Trophoblast cell (in vitro differentiated cells and primary cell): ENCODE measurements around the gene NLRP4.

Source experiments
- DNase-seq, 2 donors: peaks; one replicate each; pipeline ENCODE4 v3.0.0-alpha.2; 2016
- H2AFZ ChIP-seq: 2 replicates; pipeline ENCODE4 v1.6.1; 2013; ENCODE audit warnings: low read length, moderate library complexity, mild to moderate bottlenecking; ENCODE audit not compliant: insufficient read depth, poor library complexity
- H2AK5ac ChIP-seq: 2 replicates; pipeline ENCODE4 v1.6.1; 2013; ENCODE audit warnings: mild to moderate bottlenecking, low read length
- H2BK120ac ChIP-seq: 2 replicates; pipeline ENCODE4 v1.6.1; 2013; ENCODE audit warnings: low read length, mild to moderate bottlenecking, moderate library complexity; ENCODE audit not compliant: insufficient read depth, poor library complexity
- H2BK12ac ChIP-seq: 2 replicates; pipeline ENCODE4 v1.6.1; 2013; ENCODE audit warnings: mild to moderate bottlenecking, low read length, moderate library complexity
- H2BK5ac ChIP-seq: 2 replicates; pipeline ENCODE4 v1.6.1; 2013; ENCODE audit warnings: low read length, low read depth, moderate library complexity, mild to moderate bottlenecking; ENCODE audit not compliant: poor library complexity
- H3K14ac ChIP-seq: 2 replicates; pipeline ENCODE4 v1.6.1; 2013; ENCODE audit warnings: mild to moderate bottlenecking, low read length
- H3K18ac ChIP-seq: 2 replicates; pipeline ENCODE4 v1.6.1; 2013; ENCODE audit warnings: mild to moderate bottlenecking, low read length
- H3K23ac ChIP-seq: 2 replicates; pipeline ENCODE4 v1.6.1; 2013; ENCODE audit warnings: low read length
- H3K27ac ChIP-seq: 2 replicates; pipeline ENCODE4 v1.5.1; 2013; ENCODE audit warnings: low read depth, mild to moderate bottlenecking, inconsistent platforms, low read length, moderate library complexity
- H3K27me3 ChIP-seq: 2 replicates; pipeline ENCODE4 v1.6.1; 2013; ENCODE audit warnings: inconsistent platforms, mild to moderate bottlenecking, low read length, moderate library complexity; ENCODE audit not compliant: insufficient read depth
- H3K36me3 ChIP-seq, 2 experiments: 1 replicate in 1 of 2; 2 replicates in 1 of 2; pipeline ENCODE4 v1.6.1; 2013; ENCODE audit warnings: low read length in 2 of 2, mild to moderate bottlenecking in 2 of 2, moderate library complexity in 1 of 2; ENCODE audit not compliant: insufficient read depth in 2 of 2, control insufficient read depth in 1 of 2
- H3K4ac ChIP-seq: 2 replicates; pipeline ENCODE4 v1.6.1; 2013; ENCODE audit warnings: low read depth, mild to moderate bottlenecking, low read length, moderate library complexity
- H3K4me1 ChIP-seq, 2 experiments: 1 replicate in 1 of 2; 2 replicates in 1 of 2; pipeline ENCODE4 v1.6.1; 2013; ENCODE audit warnings: low read length in 2 of 2, mild to moderate bottlenecking in 2 of 2, moderate library complexity in 1 of 2; ENCODE audit not compliant: insufficient read depth in 2 of 2, control insufficient read depth in 1 of 2
- H3K4me2 ChIP-seq: 2 replicates; pipeline ENCODE4 v1.6.1; 2013; ENCODE audit warnings: inconsistent platforms, mild to moderate bottlenecking, low read length, moderate library complexity
- H3K4me3 ChIP-seq: 2 replicates; pipeline ENCODE4 v1.5.1; 2013; ENCODE audit warnings: mild to moderate bottlenecking, low read depth, low read length, inconsistent platforms
- H3K79me1 ChIP-seq: one replicate; pipeline ENCODE4 v1.6.1; 2013; ENCODE audit warnings: low read length
- H3K79me2 ChIP-seq: 2 replicates; pipeline ENCODE4 v1.6.1; 2013; ENCODE audit warnings: low read length, mild to moderate bottlenecking; ENCODE audit not compliant: control insufficient read depth, insufficient read depth, poor library complexity
- H3K9ac ChIP-seq: 2 replicates; pipeline ENCODE4 v1.6.1; 2013; ENCODE audit warnings: mild to moderate bottlenecking, low read length
- H3K9me3 ChIP-seq: 2 replicates; pipeline ENCODE4 v1.6.1; 2013; ENCODE audit warnings: low read depth, mild to moderate bottlenecking, control low read depth, inconsistent platforms, low read length; ENCODE audit not compliant: insufficient read depth
- H4K12ac ChIP-seq: 2 replicates; pipeline ENCODE4 v1.6.1; 2013; ENCODE audit warnings: low read depth, mild to moderate bottlenecking, low read length, moderate library complexity
- H4K8ac ChIP-seq: 2 replicates; pipeline ENCODE4 v1.6.1; 2013; ENCODE audit warnings: low read depth, mild to moderate bottlenecking, low read length, moderate library complexity
- H4K91ac ChIP-seq: one replicate; pipeline ENCODE4 v1.6.1; 2013; ENCODE audit warnings: low read depth, mild to moderate bottlenecking, low read length, moderate library complexity
- WGBS: extraction: QIAGEN DNeasy Blood & Tissue Kit; methylation state at CpG from one replicate; pipeline ENCODE4 v1.1.7; 2013; ENCODE audit warnings: missing lambda C conversion rate; ENCODE audit not compliant: insufficient read length, insufficient coverage; ENCODE audit errors: extremely low coverage; 5-methylcytosine and 5-hydroxymethylcytosine counted together

The NLRP4 gene

GRCh38 chr19:55809381-55810058 lies 26.8 kb upstream of the NLRP4 start:
- Histone ChIP-seq H3K9me3 (peaks cover 26% of the 10 kb centered on the region), H3K18ac (no peak overlapping the region), H2BK120ac (no peak overlapping the region), H2BK5ac (no peak overlapping the region), H3K27me3 (no peaks in the 10 kb centered on the region), H2BK12ac (no peak overlapping the region), H4K12ac (no peak overlapping the region), H3K79me1 (no peaks in the 10 kb centered on the region), H3K14ac (no peak overlapping the region), H2AK5ac (no peak overlapping the region), H4K8ac (no peak overlapping the region), H3K4ac (no peak overlapping the region), H3K27ac (no peak overlapping the region), H3K4me3 (peak overlapping the region; percentile 37), H3K23ac (no peak overlapping the region), H2AFZ (no peak overlapping the region), H3K4me1 (no peaks in the 10 kb centered on the region), H3K9ac (no peak overlapping the region), H3K4me2 (no peak overlapping the region), H4K91ac (no peak overlapping the region), H3K79me2 (no peaks in the 10 kb centered on the region), H3K36me3 (no peaks in the 10 kb centered on the region)
- no CpG with 5 or more reads among the region's 20 CpGs for WGBS
- peak; percentile 63 to 80 for DNase-seq

- Histone ChIP-seq H3K4me2 (no peak overlapping the region), H3K27me3 (no peaks in the 10 kb centered on the region), H3K14ac (no peak overlapping the region), H3K9me3 (peaks cover 18% of the 10 kb centered on the region), H2BK12ac (no peak overlapping the region), H3K4me3 (no peak overlapping the region), H4K12ac (no peak overlapping the region), H2BK120ac (no peak overlapping the region), H3K79me2 (no peaks in the 10 kb centered on the region), H4K8ac (no peak overlapping the region), H3K23ac (no peak overlapping the region), H3K4ac (no peak overlapping the region), H3K18ac (no peak overlapping the region), H2AFZ (no peak overlapping the region), H2AK5ac (no peak overlapping the region), H2BK5ac (no peak overlapping the region), H3K9ac (no peak overlapping the region), H3K79me1 (no peaks in the 10 kb centered on the region), H3K27ac (no peak overlapping the region), H4K91ac (no peak overlapping the region), H3K36me3 (no peaks in the 10 kb centered on the region), H3K4me1 (no peaks in the 10 kb centered on the region)
- no CpG with 5 or more reads among the region's 3 CpGs for WGBS
- no peak for DNase-seq
Observed at GRCh38 chr19:55811340-55811739, 25.0 kb upstream of the NLRP4 start.

- no peak for DNase-seq
- no peaks in the 10 kb centered on the region for H3K79me1 ChIP-seq
- H3K4me1 ChIP-seq = no peaks in the 10 kb centered on the region
- H3K36me3 ChIP-seq = no peaks in the 10 kb centered on the region
- no peak overlapping the region for H4K8ac ChIP-seq
- H2BK120ac ChIP-seq = no peak overlapping the region
- no peak overlapping the region for H2BK12ac ChIP-seq
- no peak overlapping the region for H2AFZ ChIP-seq
- no peak overlapping the region for H4K91ac ChIP-seq
- no peak overlapping the region for H3K4me3 ChIP-seq
- WGBS = no CpG with 5 or more reads among the region's 7 CpGs
- no peak overlapping the region for H3K4ac ChIP-seq
- no peak overlapping the region for H2AK5ac ChIP-seq
- H4K12ac ChIP-seq = no peak overlapping the region
- H3K18ac ChIP-seq = no peak overlapping the region
- H2BK5ac ChIP-seq = no peak overlapping the region
- no peaks in the 10 kb centered on the region for H3K27me3 ChIP-seq
- H3K79me2 ChIP-seq = no peaks in the 10 kb centered on the region
- H3K27ac ChIP-seq = no peak overlapping the region
- H3K9me3 ChIP-seq = peaks cover 15% of the 10 kb centered on the region
- no peak overlapping the region for H3K23ac ChIP-seq
- H3K14ac ChIP-seq = no peak overlapping the region
- no peak overlapping the region for H3K4me2 ChIP-seq
- H3K9ac ChIP-seq = no peak overlapping the region
Observed at GRCh38 chr19:55812449-55812848, 23.9 kb upstream of the NLRP4 start.

GRCh38 chr19:55813906-55814305 lies 22.4 kb upstream of the NLRP4 start:
- no peak overlapping the region for H3K23ac ChIP-seq
- no CpG with 5 or more reads among the region's 5 CpGs for WGBS
- H2AK5ac ChIP-seq = no peak overlapping the region
- no peaks in the 10 kb centered on the region for H3K79me1 ChIP-seq
- H2AFZ ChIP-seq = no peak overlapping the region
- no peak overlapping the region for H2BK5ac ChIP-seq
- no peak overlapping the region for H2BK12ac ChIP-seq
- H4K8ac ChIP-seq = no peak overlapping the region
- H3K27ac ChIP-seq = no peak overlapping the region
- H3K9ac ChIP-seq = no peak overlapping the region
- no peaks in the 10 kb centered on the region for H3K27me3 ChIP-seq
- no peak for DNase-seq
- H3K14ac ChIP-seq = no peak overlapping the region
- H4K91ac ChIP-seq = no peak overlapping the region
- H3K36me3 ChIP-seq = no peaks in the 10 kb centered on the region
- no peak overlapping the region for H3K18ac ChIP-seq
- peaks cover 18% of the 10 kb centered on the region for H3K9me3 ChIP-seq
- no peak overlapping the region for H3K4ac ChIP-seq
- H3K4me3 ChIP-seq = no peak overlapping the region
- H3K4me1 ChIP-seq = no peaks in the 10 kb centered on the region
- H2BK120ac ChIP-seq = no peak overlapping the region
- H4K12ac ChIP-seq = no peak overlapping the region
- H3K79me2 ChIP-seq = no peaks in the 10 kb centered on the region
- no peak overlapping the region for H3K4me2 ChIP-seq
